ENCODE results near the gene AGTPBP1.

- TF ChIP-seq POLR2A (IDR thresholded peaks at IDR 0.05) (no peak), CTCF (IDR thresholded peaks at IDR 0.05) (no peak)
These were observed 74.4 kb downstream of the AGTPBP1 start for GRCh38 chr9:85667374-85667773.
